PC-3 (cell line): Measurements from ENCODE around the gene WIZ.

Experiments
- EZH2phosphoT487 ChIP-seq: fragments of 300-600 bp; sonication (generic); IDR thresholded peaks from 2 replicates; pipeline ENCODE4 v1.6.1; 2018; ENCODE audit warnings: mild to moderate bottlenecking, antibody characterized with exemption, low read length, borderline replicate concordance
- TF ChIP-seq, protein P1 (sequence below): fragments of 300-600 bp; sonication (generic); conservative IDR thresholded peaks from 2 replicates; pipeline ENCODE4 v1.5.1; 2017; ENCODE audit warnings: antibody characterized with exemption, low read depth, mild to moderate bottlenecking, low read length

DNA sequence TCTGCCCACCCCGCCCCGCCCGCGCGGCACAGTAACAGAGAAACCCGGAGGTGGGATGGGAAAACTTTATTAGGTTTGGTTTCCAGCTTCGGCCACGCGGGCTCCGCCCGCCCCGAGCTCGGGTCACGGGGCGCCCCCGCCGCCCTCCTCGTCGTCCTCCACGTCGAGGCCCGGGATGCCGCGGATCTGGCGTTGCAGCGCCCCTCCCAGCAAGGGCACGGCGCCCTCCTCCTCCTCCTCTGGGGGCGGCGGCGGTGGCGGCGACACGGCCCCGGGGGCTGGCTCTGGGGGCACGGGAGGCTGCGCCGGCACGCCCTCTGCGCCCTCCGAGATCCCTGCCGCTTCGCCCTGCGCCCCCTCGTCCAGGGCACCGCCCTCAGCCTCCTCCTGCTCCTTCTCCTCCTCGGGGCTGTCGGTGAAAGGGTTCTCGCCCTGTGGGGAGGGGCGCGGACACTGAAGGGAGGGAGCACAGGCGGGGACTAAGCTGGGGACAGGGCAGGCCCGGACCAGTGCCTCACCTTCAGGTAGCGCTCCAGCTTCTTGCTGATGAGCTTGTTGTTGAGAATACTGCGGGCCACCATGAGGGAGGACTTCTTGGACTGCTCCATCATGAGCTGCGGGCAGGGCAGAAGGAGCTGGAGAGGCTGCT lies 69.6 kb downstream of the WIZ start:
- TF ChIP-seq, protein P1, sequence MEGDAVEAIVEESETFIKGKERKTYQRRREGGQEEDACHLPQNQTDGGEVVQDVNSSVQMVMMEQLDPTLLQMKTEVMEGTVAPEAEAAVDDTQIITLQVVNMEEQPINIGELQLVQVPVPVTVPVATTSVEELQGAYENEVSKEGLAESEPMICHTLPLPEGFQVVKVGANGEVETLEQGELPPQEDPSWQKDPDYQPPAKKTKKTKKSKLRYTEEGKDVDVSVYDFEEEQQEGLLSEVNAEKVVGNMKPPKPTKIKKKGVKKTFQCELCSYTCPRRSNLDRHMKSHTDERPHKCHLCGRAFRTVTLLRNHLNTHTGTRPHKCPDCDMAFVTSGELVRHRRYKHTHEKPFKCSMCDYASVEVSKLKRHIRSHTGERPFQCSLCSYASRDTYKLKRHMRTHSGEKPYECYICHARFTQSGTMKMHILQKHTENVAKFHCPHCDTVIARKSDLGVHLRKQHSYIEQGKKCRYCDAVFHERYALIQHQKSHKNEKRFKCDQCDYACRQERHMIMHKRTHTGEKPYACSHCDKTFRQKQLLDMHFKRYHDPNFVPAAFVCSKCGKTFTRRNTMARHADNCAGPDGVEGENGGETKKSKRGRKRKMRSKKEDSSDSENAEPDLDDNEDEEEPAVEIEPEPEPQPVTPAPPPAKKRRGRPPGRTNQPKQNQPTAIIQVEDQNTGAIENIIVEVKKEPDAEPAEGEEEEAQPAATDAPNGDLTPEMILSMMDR, result no peak
- no peak for TF ChIP-seq EZH2phosphoT487
